Astrocyte of the spinal cord (primary cell): ENCODE data around the gene PSME1.

Experiments used
- DNase-seq: peaks from one replicate; pipeline ENCODE4 v3.0.0; 2011; ENCODE audit warnings: low read depth, low spot score
- H3K4me3 ChIP-seq: 2 replicates; pipeline ENCODE4 v1.5.1; 2011; ENCODE audit warnings: low read depth, mild to moderate bottlenecking, low read length, moderate library complexity
- in situ Hi-C: cut with HindIII; loops from 2 replicates; pipeline ENCODE4 v1.10.0; 2017; ENCODE audit warnings: low sequenced_read_pairs
- TF ChIP-seq, protein P1 (sequence below): IDR thresholded peaks from 2 replicates; pipeline ENCODE4 v1.5.1; 2012; ENCODE audit warnings: low read depth, mild to moderate bottlenecking, low read length, inconsistent platforms

The PSME1 gene

DNA sequence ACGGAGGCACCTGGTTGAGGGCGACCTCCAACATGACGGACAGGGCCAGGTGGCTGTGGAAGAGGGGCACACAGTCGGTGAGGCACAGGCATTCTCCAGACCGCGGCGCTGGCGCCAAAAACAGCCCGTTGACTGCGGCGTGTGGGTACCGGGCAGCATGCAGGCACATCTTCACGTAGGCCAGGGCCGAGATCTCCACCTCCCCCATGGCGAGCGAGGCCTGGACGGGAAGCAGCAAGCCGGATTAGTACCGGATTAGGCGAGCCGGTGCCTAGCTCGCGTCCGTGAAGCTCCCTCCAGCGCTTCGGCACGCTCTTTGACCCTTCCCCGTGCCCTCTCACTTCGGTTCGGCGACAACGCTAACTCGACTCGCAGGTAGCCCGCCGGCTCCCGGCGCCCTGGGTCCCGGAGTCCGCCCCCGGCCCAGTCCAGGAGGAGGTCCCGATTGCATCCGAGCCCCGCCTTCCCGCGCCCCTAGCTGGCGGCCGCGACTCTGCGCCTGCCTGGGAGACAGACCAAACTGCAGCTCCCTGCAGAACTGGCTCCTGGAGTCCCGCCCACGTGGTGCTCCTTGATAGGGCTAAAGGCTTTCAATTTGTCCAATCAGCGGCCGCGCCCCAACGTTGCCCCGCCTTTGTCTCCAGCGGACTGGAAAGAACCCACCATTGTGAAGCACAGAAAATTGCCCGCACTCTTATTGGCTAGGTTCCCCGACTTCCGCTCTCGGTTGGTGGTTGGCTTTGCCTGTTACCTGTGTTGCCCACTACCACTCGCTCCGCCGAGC, 5.3 kb downstream of the PSME1 start, which contains the start of gene EMC9:
EMC9 (minus strand) TSS at position 495 of the 784 bp plus-strand sequence; CDS start at position 208, 287 bp downstream.
- DNase-seq, result peak; percentile 100
- in situ Hi-C loops, result no loop called here
- TF ChIP-seq, protein P1, sequence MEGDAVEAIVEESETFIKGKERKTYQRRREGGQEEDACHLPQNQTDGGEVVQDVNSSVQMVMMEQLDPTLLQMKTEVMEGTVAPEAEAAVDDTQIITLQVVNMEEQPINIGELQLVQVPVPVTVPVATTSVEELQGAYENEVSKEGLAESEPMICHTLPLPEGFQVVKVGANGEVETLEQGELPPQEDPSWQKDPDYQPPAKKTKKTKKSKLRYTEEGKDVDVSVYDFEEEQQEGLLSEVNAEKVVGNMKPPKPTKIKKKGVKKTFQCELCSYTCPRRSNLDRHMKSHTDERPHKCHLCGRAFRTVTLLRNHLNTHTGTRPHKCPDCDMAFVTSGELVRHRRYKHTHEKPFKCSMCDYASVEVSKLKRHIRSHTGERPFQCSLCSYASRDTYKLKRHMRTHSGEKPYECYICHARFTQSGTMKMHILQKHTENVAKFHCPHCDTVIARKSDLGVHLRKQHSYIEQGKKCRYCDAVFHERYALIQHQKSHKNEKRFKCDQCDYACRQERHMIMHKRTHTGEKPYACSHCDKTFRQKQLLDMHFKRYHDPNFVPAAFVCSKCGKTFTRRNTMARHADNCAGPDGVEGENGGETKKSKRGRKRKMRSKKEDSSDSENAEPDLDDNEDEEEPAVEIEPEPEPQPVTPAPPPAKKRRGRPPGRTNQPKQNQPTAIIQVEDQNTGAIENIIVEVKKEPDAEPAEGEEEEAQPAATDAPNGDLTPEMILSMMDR, result peak; percentile 23
- peak within 1 kb of the TSS; percentile 84 for H3K4me3 ChIP-seq

DNA sequence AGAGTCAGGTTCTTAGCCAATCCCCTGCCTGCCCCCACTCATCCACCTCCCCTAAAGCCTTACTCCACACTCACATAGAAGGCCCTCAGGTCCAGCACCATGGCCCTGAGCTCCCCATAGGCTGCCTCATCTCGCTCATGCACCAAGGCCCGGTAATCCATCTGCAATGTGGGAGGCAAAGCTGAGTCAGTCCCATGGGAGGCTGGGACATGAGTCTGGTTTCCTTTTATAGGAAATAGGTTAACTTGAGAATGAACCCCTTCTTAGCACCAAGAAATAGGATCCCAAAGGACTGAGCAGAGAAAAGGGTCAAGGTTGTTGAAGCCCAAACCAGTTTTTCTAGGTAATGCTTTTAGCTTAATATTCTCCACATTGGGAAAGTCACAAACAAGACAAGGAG, 7.5 kb downstream of the PSME1 start:
- in situ Hi-C loops, result no loop called here
- TF ChIP-seq, protein P1, result no peak
- H3K4me3 ChIP-seq, result no peak overlapping the region
- peak; percentile 19 for DNase-seq

DNA sequence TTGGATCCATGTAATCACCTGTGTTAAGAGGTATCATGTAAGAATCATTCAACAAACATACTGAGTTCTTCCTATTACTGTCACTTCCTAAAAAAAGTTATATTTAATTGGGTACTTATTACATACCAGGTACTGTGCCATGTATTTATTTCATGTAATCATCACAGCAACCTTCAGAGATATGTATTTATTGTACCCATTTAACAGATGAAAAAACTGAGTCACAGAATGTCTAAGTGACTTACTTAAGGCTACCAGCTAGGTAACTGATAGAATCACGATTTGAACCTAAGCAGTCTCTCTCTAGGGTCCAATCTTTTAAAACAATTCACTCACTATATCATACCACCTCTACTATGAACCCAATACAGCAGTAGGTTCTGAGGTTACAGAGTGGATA, 8.5 kb downstream of the PSME1 start:
- no peak overlapping the region for H3K4me3 ChIP-seq
- DNase-seq, result no peak
- in situ Hi-C loops, result no loop called here
- TF ChIP-seq, protein P1, result no peak

DNA sequence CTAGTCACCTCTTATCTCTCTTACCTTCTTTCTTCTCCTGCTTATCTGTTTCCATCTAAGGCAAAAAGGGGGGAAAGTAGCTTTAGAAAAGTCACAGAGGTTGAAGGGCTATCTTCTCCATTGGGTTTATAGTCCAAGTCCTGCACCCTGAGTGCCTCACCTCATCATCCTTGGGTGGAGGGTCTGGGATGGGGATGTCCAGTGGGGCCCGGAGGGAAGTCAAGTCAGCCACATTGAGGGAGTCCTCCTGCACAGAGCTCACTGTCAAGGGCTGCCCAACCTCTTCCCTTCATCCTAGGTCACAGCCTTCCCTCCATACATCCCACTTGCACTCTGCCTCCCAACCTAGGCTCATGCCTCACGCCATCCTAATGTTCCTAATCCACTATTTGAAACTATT, 9.2 kb downstream of the PSME1 start:
- peak overlapping the region; percentile 89 for H3K4me3 ChIP-seq
- DNase-seq, result no peak
- in situ Hi-C loops, result no loop called here
- TF ChIP-seq, protein P1, result no peak

GRCh38 chr14:24145690-24146452, 9.9 kb downstream of the PSME1 start:
- H3K4me3 ChIP-seq, result peak overlapping the region; percentile 89
- TF ChIP-seq, protein P1, result no peak
- in situ Hi-C loops, result no loop called here
- DNase-seq, result no peak

DNA sequence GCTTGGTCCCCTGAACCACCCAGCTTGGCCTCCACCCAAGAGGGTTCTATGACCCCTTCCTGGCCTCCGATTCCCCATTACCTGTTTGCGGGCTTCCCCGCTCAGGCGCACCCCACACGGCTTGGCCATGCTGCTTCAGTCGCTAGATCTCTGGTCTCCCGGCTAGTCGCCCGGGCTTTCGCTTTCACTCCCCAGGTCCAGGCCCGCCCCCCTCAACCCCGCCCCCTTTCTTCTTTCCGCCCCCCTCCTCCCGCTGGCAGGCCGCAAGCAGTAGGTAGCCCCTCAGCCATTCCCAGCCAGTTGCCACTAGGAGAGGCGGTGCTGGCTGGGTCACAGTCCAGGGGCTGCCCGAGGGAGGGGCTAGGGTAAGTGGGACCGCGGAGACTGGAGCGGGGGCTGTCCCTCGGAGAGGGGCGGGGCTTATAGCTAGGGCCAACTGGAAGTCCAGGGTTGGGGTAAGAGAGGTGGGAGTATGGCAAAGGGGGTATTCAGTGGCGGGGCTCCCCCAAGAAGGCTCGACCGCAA, 10.5 kb downstream of the PSME1 start, which contains the start of gene PSME2:
PSME2 (minus strand) TSS at position 158 of the 525 bp plus-strand sequence; CDS start at position 129, 29 bp downstream.
- in situ Hi-C loops, result no loop called here
- peak; percentile 99 for DNase-seq
- TF ChIP-seq, protein P1, result no peak
- peak within 1 kb of the TSS; percentile 89 for H3K4me3 ChIP-seq
